Mucosa of descending colon (tissue), 3 donors: ENCODE results near the gene SULT1C3. TPM values are rescaled to one million over a fixed set of nuclear protein-coding genes. Genes with fewer than 3 reads are reported as not detected.

ENCODE experiments used
- ATAC-seq: fragments of 200-7000 bp; cut with Tn5 transposase; one replicate; pipeline ENCODE4 v1.9.1; 2020; ENCODE audit warnings: mild to moderate bottlenecking, moderate library complexity
- DNase-seq, 3 donors: peaks; one replicate each; pipeline ENCODE4 v3.0.0-alpha.2; 2020
- H3K36me3 ChIP-seq: fragments of 200-600 bp; one replicate; pipeline ENCODE4 v1.8.0; 2021; ENCODE audit warnings: low read depth, mild to moderate bottlenecking
- H3K4me1 ChIP-seq: fragments of 200-600 bp; one replicate; pipeline ENCODE4 v1.8.0; 2021; ENCODE audit warnings: low read depth, mild to moderate bottlenecking
- H3K4me3 ChIP-seq: fragments of 200-600 bp; one replicate; pipeline ENCODE4 v1.8.0; 2021; ENCODE audit warnings: mild to moderate bottlenecking
- H3K9me3 ChIP-seq: fragments of 200-600 bp; one replicate; pipeline ENCODE4 v1.8.0; 2021; ENCODE audit warnings: mild to moderate bottlenecking
- CTCF ChIP-seq: fragments of 200-600 bp; IDR thresholded peaks from one replicate; pipeline ENCODE4 v1.8.0; 2022; ENCODE audit warnings: antibody characterized with exemption, mild to moderate bottlenecking
- intact Hi-C, 2 donors: fragments of 100-400 bp; cut with DNase I in 1 of 2; cut with micrococcal nuclease in 1 of 2; formaldehyde crosslinking; loops; one replicate each; pipeline versions ENCODE4 v1.11.0 to v1.11.1; 2022; cut with DNase I, micrococcal nuclease
- total RNA-seq, 3 donors: library from RNA; stranded (reverse); fragmentation: NEBNext Ultra II Directional in 2 of 3; extraction: Animal tissue kit (Norgen Biotek cat#: 25700) in 2 of 3; gene quantifications; one replicate each; pipeline versions ENCODE4 v1.2.1 to v1.2.4, GENCODE V29; 2021 to 2023
- donor health status: DM: no; HTN: no; CAD: no; lungs with moderate emphysema.
- donor health status: DM: no; HTN: no; CAD: no.
- donor health status: DM: no; HTN: yes; CAD: no.

Gene SULT1C3
- total RNA-seq, 3 donors from 2014 or later: 0.34 TPM; not detected in 2

DNA sequence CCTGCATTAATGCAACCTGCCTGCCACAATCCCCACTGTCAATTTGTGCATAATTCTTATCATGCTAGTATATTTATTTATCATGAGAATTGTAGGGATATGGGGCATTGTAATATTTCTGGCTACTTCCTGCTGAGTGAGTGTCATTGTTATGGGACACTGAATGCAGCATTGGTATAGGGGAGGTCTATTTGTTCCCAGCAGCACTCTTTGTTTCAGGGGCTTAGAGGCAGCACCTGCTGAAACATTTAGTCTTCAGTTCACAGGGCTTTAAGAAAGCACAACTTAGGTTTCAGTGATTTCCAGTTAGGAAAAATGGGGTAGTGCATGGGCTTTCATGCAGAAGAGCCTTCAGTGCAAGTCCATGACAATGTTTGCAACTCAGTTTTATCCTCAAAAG lies 23.6 kb downstream of the SULT1C3 start:
- intact Hi-C loops: no loop called here

GRCh38 chr2:108266218-108266617 lies 26.4 kb downstream of the SULT1C3 start:
- TF ChIP-seq CTCF: no peak
- DNase-seq (no peak), ATAC-seq (peak; percentile 42)
- H3K4me1 ChIP-seq: peaks cover 12% of the 10 kb centered on the region
- no peaks in the 10 kb centered on the region for H3K36me3 ChIP-seq
- no peaks in the 10 kb centered on the region for H3K9me3 ChIP-seq
- intact Hi-C loops: no loop called here
- no peak overlapping the region for H3K4me3 ChIP-seq

More for the DNA sequence above, 23.6 kb downstream of the SULT1C3 start:
- H3K36me3 ChIP-seq: no peaks in the 10 kb centered on the region
- H3K4me3 ChIP-seq: no peak overlapping the region
- peaks cover 3% of the 10 kb centered on the region for H3K4me1 ChIP-seq
- no peaks in the 10 kb centered on the region for H3K9me3 ChIP-seq
- TF ChIP-seq CTCF: no peak
- DNase-seq: no peak
- no peak for ATAC-seq

DNA sequence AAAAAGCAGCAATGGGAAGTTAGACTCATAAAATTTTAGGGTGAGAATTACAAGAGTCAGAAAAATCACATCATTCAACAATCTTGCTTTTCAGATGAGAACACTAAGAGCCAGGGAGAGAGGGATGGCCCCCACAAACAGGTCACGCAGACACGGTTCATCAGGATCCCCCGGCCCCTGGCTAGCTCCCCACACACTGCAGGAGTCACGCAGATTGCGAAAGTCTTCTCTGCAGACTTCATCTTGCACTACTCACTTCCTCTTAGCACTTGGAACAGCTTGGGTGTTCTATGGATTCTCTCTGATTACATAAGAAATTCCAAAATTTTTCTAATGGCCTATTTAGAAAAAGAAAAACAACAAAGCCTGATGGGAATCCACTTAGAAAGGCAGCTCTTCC lies 27.3 kb downstream of the SULT1C3 start:
- no peak for TF ChIP-seq CTCF
- Histone ChIP-seq H3K36me3 (no peaks in the 10 kb centered on the region), H3K4me3 (no peak overlapping the region), H3K4me1 (peaks cover 13% of the 10 kb centered on the region), H3K9me3 (no peaks in the 10 kb centered on the region)
- DNase-seq (peak in 1 of 3 donors; percentile 27), ATAC-seq (peak; percentile 28)
- intact Hi-C loops: no loop called here

DNA sequence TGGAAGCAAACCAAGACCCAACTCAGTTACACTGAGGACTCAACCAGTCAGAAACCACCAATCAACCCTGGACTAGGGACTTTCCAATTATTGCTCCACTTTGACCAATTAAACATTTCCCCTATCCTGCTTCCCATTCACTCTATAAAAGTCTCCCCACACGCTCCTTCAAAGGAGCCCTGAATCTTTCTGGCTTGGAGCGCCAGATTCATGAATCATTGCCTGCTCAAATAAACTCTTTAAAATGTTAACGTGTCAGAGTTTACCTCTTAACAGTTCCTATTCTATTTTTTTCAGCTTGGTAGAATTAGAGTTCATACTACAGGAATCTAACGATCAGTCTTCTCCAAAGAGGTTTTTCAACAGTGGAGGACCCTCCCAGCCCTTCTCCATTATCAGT lies 28.2 kb downstream of the SULT1C3 start:
- DNase-seq: no peak
- TF ChIP-seq CTCF: no peak
- intact Hi-C loops: no loop called here
- Histone ChIP-seq H3K9me3 (no peaks in the 10 kb centered on the region), H3K36me3 (no peaks in the 10 kb centered on the region), H3K4me1 (peaks cover 13% of the 10 kb centered on the region), H3K4me3 (no peak overlapping the region)
- peak; percentile 62 for ATAC-seq

GRCh38 chr2:108270346-108270745 lies 30.6 kb downstream of the SULT1C3 start:
- DNase-seq: no peak
- H3K36me3 ChIP-seq: no peaks in the 10 kb centered on the region
- H3K4me1 ChIP-seq: peaks cover 13% of the 10 kb centered on the region
- no peaks in the 10 kb centered on the region for H3K9me3 ChIP-seq
- no peak overlapping the region for H3K4me3 ChIP-seq
- intact Hi-C loops: no loop called here
- no peak for TF ChIP-seq CTCF
- ATAC-seq: no peak
